Omental fat pad (tissue), 4 donors: Measurements from ENCODE around the gene IDH3G. TPM values are rescaled to one million over a fixed set of nuclear protein-coding genes. Genes with fewer than 3 reads are reported as not detected.
"Not testable (repeated sequence)": the region's sequence is repeated elsewhere in the genome, so short reads cannot be mapped to it uniquely, and the experiment has no call there.

Experiments
- ATAC-seq: fragments of 150-250 bp; one replicate; pipeline ENCODE4 v1.9.1; 2016; ENCODE audit warnings: mild to moderate bottlenecking, moderate library complexity; ENCODE audit not compliant: low FRiP score
- DNase-seq: peaks from one replicate; pipeline ENCODE4 v3.0.0-alpha.2; 2019; ENCODE audit warnings: low spot score
- total RNA-seq, 4 donors: library from RNA; depleted of rRNA; stranded (reverse); fragments of >200 nt; gene quantifications; one replicate each; pipeline ENCODE4 v1.1.0, GENCODE V29; 2016
- TF ChIP-seq, protein P1 (sequence below), 3 donors: fragments of 450-650 bp; IDR thresholded peaks; one replicate each; pipeline ENCODE4 v1.5.1; 2016 to 2017; ENCODE audit warnings: antibody characterized with exemption in 3 of 3, mild to moderate bottlenecking in 3 of 3, moderate library complexity in 2 of 3

Gene IDH3G
- total RNA-seq, 4 donors from 2014 or later: 71.9 to 119 (median 89.7) TPM

DNA sequence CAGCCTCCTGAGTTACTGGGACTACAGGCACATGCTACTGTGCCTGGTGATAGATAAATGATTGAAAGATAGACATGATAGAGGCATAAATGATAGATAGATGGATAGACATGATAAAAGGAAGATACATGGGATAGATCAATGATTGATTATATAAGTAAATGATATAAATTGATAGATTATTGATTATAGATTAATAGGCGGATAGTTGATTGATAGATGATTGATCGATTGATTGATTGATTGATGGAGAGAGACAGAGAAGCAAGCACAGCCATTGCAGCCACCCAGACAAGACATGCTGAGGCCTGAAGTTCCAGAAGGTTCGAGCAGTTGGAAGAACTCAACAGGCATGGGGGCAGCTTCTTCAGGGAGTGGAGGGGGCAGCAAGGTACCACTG is 47.8 kb downstream of the IDH3G start:
- TF ChIP-seq, protein P1, sequence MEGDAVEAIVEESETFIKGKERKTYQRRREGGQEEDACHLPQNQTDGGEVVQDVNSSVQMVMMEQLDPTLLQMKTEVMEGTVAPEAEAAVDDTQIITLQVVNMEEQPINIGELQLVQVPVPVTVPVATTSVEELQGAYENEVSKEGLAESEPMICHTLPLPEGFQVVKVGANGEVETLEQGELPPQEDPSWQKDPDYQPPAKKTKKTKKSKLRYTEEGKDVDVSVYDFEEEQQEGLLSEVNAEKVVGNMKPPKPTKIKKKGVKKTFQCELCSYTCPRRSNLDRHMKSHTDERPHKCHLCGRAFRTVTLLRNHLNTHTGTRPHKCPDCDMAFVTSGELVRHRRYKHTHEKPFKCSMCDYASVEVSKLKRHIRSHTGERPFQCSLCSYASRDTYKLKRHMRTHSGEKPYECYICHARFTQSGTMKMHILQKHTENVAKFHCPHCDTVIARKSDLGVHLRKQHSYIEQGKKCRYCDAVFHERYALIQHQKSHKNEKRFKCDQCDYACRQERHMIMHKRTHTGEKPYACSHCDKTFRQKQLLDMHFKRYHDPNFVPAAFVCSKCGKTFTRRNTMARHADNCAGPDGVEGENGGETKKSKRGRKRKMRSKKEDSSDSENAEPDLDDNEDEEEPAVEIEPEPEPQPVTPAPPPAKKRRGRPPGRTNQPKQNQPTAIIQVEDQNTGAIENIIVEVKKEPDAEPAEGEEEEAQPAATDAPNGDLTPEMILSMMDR (IDR thresholded peaks at IDR 0.05): no peak
- no peak for ATAC-seq
- DNase-seq: no peak

DNA sequence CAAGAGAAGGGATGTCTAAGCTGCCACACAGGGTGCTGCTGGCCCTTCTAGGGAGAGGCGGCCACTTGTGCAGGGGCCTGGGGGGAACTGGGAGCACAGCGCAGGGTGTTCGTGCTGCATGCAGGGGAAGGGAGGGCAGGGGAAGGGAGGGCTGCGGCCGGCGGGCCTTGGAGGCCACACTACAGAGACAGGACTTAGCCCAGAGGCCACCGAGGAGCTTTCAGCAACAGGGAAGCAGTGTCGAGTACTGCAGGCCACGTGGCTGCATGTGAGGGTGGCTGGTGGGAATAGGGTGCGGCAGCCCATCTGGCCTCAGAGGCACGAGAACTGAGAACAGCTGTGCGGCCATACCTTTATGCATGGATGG is 49.1 kb downstream of the IDH3G start:
- not testable (repeated sequence) for ATAC-seq, DNase-seq

DNA sequence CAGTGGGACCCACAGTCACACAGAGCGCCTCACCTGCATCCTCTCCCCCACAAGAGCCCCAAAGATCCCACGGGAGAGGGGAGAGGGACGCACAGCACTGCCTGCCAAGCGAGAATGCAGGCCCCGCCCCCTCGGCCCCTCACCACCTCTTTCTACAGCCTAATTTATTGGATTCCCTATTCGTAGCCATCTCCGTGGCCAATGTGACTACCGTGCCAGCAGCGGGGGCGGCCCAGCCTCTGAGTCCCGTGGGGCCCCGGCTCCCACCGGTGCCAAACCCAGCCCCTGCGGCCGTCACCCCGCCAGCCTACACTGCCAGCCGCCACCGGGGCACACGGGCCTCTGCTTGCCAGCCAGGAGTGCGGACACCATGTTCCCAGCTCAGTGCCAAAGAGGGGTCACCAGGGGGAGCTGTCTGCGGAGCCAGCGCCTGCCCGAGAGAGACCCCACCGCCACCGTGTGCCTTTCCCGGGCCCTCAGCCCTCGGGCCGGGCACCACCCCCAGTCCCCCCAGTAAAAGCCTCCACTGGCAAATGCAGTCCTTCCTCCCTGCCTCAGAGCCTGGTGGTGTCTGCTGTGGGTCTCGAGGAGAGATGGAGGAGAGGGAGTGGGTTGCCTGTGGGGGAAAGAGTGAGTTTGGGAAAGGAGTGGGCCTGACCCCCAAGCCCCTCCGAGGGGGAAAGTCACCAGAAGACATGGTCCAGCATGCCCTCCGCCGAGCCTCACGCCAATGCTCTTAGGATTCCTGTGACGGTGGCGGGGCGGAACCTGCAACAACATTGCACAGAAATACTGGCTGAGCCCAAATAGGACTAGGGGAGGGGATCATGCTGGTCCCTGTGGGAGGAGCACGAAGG is 49.7 kb downstream of the IDH3G start:
- ATAC-seq (no peak), DNase-seq (no peak)
- TF ChIP-seq, protein P1 (IDR thresholded peaks at IDR 0.05): no peak

DNA sequence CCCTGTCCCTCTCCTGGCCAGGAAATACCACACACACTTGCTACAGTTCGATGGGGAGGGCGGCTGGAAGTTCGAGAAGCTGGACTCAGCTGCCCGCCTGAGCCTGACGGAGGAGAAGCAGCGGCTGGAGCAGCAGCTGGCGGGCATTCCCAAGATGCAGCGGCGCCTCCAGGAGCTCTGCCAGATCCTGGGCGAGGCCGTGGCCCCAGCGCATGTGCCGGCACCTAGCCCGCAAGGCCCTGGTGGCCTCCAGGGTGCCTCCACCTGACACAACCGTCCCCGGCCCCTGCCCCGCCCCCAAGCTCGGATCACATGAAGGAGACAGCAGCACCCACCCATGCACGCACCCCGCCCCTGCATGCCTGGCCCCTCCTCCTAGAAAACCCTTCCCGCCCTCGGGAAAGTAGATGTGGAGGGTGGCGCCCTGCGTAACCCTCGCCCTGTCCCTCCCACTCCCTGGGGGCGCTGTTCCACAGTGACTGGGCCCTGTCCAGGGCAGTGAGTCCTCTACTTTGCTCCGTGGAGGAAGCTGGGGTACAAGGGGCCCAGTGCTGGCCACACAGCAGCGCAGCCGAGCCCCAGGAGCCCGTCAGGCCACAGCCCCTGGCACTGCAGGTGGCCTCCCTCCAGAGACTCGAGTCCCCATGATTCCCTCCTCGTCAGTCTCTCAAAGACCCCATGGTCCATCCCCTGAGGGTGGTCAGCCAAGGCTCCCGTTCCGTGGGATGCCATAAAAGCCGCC is 50.5 kb downstream of the IDH3G start:
- not testable (repeated sequence) for DNase-seq, ATAC-seq

DNA sequence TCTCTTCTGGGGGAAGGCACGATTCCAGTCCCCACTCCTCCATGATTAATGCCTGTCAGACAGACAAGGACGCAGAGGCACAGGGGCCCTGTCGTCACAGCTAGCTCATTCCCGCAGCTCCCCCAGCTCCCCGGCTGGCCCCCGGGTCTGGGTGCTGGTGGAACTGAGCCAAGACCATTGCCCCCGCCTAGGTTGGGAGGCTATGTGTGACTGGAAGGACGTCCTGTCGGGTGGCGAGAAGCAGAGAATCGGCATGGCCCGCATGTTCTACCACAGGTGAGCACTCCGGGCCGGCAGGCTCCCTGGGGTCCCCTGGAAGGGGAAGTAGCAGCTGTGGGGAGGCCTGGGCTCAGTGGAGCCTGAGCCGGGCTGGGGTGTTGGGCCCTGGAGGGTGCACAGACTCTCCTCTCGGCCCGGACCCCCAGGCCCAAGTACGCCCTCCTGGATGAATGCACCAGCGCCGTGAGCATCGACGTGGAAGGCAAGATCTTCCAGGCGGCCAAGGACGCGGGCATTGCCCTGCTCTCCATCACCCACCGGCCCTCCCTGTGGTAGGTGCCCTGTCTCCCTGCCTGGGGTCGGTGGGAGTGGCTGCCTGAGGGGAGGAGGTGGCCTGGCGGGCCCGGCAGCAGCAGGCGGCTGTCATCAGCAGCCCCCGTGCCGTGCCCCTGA is 51.2 kb downstream of the IDH3G start:
- ATAC-seq, DNase-seq: not testable (repeated sequence)

DNA sequence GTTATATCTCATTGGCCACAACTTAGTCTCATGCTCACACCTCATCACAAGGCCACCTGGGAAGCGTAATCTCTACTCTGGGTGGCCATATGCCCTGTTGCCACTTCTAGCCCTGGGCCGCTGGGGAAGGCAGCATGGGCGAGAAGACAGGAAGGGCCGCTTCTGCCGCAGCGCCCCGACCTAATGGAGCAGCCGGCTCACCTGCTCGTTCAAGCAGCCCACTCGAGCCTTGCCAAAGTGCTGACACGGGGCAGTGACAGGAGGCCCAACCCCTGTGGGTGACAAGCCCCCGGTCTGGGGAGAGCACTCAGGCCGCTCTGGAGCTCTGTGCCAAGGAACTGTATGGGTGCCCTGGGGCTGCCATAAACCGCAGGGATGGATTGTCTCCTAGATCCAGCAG is 52.1 kb downstream of the IDH3G start:
- DNase-seq, ATAC-seq: not testable (repeated sequence)

DNA sequence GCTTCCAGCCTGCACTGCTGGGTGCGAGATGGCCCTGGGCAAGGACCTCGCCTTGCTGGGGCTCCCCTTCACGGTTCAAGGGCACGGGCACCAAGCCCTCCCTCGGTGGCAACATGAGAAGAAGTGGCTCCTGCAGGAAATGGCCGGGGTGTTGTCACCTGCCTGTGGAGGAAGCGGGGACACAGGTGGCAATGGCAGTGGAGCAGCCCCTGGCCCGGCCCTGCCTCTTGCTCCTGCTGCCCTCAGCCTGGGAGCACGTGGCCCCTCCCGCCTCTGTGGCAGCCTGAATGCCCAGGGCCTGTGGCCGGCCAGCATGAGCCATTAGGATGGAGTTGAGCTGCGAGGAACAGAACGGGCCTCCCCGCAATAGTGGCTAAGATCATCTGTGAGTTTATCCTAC is 52.7 kb downstream of the IDH3G start:
- ATAC-seq (no peak), DNase-seq (no peak)
- TF ChIP-seq, protein P1 (IDR thresholded peaks at IDR 0.05): no peak

DNA sequence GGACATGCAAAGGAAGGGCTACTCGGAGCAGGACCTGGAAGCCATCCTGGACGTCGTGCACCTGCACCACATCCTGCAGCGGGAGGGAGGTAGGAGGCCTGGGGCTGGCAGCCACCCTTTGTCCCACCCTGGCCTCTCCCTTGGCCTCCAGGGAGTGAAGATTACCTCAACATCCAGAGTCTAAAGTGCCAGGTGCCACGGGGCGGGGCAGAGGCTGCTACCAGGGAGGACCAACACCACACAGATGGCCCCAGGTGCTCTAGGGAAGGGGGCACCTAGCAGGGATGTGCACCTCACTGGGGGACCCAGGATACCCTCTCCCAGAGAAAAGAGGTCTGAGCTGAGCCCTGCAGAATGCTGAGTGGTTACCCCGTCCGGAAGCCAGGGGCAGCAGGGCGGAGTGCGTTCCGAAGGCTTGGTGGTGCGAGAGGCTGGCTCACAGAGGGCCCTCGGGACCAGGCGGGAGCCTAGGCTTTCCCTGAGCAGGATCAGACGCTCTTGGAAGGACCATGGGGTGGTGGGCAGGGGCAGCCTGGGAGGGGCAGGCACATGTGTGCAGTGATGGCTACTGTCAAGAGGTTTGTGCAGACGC is 53.4 kb downstream of the IDH3G start:
- TF ChIP-seq, protein P1 (IDR thresholded peaks at IDR 0.05): no peak
- ATAC-seq (no peak), DNase-seq (no peak)
